ENCODE measurements around the gene BICC1.

GRCh38 chr10:58535311-58535710 is 22.6 kb downstream of the BICC1 start:
- TF ChIP-seq CTCF (IDR thresholded peaks at IDR 0.05; ENCODE audit: low read length) (no peak), EZH2 (IDR thresholded peaks at IDR 0.05; ENCODE audit: borderline replicate concordance, low read length) (no peak)

Data from OCI-LY1 (cell line).